Epithelial cell of esophagus (primary cell): ENCODE results near the gene PTPRN2.

ENCODE experiments used
- DNase-seq: peaks from one replicate; pipeline ENCODE4 v3.0.0; 2010; ENCODE audit warnings: low read depth
- H3K4me3 ChIP-seq: 2 replicates; pipeline ENCODE4 v1.5.1; 2011; ENCODE audit warnings: mild to moderate bottlenecking, low read length, control low read depth
- CTCF ChIP-seq: IDR thresholded peaks from 2 replicates; pipeline ENCODE4 v1.5.1; 2011; ENCODE audit warnings: low read depth, mild to moderate bottlenecking, low read length, control low read depth, inconsistent platforms; ENCODE audit not compliant: insufficient read depth; ENCODE audit errors: missing control alignments

PTPRN2 gene

GRCh38 chr7:157550300-157551275, 1037.0 kb downstream of the PTPRN2 start:
- no peak overlapping the region for H3K4me3 ChIP-seq
- no peak for TF ChIP-seq CTCF
- no peak for DNase-seq

GRCh38 chr7:157549612-157550299, 1037.9 kb downstream of the PTPRN2 start:
- no peak overlapping the region for H3K4me3 ChIP-seq
- DNase-seq: no peak
- no peak for TF ChIP-seq CTCF

GRCh38 chr7:157548691-157549303, 1038.8 kb downstream of the PTPRN2 start:
- no peak for TF ChIP-seq CTCF
- H3K4me3 ChIP-seq: no peak overlapping the region
- DNase-seq: no peak

GRCh38 chr7:157547611-157548010, 1040.0 kb downstream of the PTPRN2 start:
- no peak overlapping the region for H3K4me3 ChIP-seq
- no peak for TF ChIP-seq CTCF
- no peak for DNase-seq

GRCh38 chr7:157547102-157547501, 1040.5 kb downstream of the PTPRN2 start:
- TF ChIP-seq CTCF: no peak
- no peak overlapping the region for H3K4me3 ChIP-seq
- DNase-seq: no peak

- DNase-seq: no peak
- no peak for TF ChIP-seq CTCF
- no peak overlapping the region for H3K4me3 ChIP-seq
Measured at GRCh38 chr7:157545681-157546060, 1042.0 kb downstream of the PTPRN2 start.
